NCI-H82 treated with DMSO at 0.1 percent for 48 hours (cell line): ENCODE data around the gene ING2.
"Not testable (repeated sequence)": the region's sequence is repeated elsewhere in the genome, so short reads cannot be mapped to it uniquely, and the experiment has no call there.

Experiments
- DNase-seq: peaks from one replicate; lab custom pipeline; 2025; ENCODE audit not compliant: unreplicated experiment; lab: John Stamatoyannopoulos, UW

The ING2 gene

DNA sequence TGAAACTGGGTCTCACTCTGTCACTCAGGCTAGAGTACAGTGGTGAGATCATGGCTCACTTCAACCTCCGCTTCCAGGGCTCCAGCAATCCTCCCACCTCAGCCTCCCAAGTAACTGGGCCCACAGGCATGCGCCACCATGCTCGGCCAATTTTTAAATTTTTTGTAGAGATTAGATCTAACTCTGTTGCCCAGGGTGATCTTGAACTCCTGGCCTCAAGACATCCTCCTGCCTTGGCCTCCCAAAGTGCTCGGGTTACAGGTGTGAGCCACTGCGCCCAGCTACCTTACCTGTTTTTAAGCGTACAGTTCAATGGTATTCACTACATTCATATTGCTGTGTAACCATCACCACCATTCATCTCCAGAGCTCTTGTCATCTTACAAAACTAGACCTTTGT is 41.5 kb downstream of the ING2 start:
- no peak for DNase-seq

DNA sequence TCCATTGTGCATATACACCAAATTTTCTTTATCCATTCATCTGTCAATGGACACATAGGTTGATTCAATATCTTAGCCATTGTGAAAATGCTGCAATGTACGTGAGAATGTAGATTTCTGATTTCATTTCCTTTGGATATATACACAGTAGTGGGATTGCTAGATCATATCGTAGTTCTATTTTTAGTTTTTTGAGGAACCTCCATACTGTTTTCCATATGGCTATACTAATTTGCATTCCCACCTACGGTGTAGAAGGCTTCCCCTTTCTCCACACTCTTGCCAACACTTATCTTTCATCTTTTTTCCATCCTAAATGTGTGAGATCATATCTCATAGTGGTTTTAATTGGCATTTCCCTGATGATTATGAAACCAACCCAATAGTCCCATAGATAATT is 43.4 kb downstream of the ING2 start:
- no peak for DNase-seq

DNA sequence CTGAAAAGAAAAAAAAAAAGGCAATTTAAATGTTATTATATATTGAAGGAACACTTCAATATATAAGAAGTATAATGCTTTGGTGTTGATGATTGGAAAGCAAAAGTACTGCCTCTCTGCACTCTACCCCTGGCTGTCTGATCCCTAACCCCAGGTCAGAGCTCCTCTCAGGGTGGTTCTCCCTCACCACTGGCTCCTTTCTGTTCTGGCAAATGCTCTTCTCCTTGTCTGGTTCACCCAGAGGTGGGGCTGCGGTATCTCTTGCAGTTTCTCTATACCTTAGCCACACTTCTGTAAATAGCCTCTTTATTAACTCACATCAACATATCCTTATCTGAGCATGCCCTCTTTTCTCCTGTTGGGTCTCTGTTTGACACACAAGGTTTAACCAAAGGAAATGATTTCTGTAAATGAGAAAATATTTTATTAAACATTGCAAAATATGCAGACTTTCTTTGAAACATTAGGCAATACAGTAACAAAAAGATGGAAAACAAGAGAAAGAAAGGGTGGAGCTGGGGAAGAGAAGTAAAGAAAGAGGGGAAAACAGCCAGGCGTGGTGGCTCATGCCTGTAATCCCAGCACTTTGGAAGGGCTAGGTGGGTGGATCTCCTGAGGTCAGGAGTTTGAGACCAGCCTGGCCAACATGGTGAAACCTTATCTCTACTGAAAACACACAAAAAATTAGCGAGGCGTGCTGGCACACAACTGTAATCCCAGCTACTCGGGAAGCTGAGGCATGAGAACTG is 45.7 kb downstream of the ING2 start:
- no peak for DNase-seq

DNA sequence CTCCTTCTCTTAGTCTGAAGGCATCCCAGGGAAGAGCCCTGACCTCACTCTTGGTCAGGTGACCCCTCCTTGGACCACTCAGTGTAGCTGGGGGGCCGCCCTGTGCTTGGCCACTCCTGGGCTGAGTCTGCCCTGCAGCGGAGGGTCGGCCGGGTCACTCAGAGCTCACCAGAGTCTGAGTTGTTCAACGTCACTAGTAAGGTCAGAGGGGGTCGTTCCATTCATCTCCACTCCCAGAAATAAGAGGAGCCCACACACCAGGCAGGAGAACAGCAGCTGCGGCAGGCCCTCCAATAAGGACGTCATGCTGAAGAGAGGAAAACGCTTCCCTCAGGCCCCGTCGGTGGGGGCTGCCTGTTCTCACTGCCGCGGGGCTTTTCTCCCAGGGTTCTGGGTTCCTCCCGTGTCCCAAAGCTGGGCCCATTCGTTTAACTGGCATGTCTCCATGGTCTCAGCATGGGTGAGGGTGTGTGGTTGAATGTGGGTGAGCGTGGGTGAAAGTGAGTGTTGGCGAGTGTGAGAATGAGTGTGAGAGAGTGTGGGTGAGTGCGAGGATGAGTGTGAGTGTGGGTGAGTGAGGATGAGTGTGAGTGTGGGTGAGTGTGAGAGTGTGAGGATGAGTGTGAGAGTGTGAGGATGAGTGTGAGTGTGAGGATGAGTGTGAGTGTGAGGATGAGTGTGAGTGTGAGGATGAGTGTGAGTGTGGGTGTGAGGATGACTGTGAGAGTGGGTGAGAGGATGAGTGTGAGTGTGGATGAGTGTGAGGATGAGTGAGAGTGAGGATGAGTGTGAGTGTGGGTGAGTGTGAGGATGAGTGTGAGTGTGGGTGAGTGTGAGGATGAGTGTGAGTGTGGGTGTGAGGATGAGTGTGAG is 47.7 kb downstream of the ING2 start:
- DNase-seq: no peak

DNA sequence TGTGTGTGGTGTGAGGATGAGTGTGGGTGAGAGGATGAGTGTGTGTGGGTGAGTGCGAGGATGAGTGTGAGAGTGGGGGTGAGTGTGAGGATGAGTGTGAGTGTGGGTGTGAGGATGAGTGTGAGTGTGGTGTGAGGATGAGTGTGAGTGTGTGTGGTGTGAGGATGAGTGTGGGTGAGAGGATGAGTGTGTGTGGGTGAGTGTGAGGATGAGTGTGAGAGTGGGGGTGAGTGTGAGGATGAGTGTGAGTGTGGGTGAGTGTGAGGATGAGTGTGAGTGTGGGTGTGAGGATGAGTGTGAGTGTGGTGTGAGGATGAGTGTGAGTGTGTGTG is 48.3 kb downstream of the ING2 start:
- DNase-seq: not testable (repeated sequence)

DNA sequence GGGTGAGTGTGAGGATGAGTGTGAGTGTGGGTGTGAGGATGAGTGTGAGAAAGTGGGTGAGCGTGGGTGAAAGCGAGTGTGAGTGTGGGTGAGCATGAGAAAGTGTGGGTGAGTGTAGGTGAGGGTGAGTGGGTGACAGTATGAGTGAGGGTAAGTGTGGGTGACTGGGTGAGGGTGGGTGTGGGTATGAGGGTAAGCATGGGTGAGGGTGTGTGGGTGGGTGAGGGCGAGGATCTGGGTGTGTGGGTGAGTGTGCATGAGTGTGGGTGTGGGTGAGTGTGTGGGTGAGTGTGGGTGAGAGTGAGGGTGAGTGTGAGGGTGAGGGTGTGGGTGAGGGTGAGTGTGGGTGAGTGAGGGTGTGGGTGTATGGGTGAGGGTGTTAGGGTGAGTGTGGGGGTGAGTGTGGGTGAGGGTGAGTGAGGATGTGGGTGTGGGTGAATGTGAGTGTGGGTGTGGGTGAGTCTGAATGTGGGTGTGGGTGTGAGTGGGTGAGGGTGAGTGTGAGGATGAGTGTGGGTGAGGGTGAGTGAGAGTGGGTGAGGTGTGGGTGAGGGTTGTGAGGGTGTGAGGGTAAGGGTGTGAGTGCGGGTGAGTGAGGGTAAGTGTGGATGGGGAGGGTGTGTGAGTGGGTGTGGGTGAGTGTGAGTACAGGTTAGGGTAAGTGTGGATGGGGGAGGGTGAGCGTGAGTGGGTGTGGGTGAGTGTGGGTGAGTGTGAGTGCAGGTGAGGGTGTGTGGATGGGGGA is 48.9 kb downstream of the ING2 start:
- no peak for DNase-seq

DNA sequence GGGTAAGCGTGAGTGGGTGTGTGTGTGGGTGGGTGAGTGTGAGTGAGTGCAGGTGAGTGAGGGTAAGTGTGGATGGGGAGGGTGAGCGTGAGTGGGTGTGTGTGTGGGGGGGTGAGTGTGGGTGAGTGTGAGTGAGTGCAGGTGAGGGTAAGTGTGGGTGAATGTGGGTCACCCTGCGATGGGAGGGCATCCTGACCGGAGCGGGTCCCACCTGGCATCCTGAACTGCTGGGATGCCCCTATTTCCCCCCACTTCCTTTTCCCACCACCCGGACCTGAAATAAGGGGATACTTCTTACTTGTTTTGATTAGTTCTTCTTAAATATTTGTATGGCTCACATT is 49.5 kb downstream of the ING2 start:
- DNase-seq: no peak

DNA sequence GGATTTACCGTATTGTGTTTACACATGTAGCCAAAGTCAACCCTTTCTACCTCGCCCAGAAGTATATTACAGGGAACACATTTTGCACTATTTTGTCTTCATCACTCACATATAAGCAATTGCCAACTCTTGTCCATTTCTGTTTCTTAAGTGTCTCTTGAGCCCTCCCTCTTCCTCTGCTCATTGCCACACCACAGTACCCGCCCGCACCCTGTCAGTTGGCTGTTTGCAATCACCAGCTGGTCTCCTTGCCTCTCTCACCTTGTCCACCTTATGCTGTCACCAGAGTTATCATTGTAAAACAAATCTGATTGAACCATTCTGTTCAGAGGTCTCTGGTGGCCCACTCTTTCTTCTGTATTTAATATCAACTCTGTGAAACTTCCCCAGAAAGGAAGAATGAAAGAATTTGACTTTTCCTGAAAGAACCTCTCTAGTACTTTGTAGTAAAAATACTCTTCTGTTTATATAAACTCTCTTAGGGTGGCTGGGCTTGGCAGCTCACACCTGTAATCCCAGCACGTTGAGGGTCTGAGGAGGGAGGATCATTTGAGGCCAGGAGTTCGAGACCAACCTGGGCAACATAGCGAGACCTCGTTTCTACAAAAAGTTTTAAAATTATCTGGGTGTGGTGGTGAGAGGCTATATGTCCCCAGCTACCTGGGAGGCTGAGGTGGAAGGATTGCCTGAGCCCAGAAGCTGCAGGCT is 50.2 kb downstream of the ING2 start:
- no peak for DNase-seq

DNA sequence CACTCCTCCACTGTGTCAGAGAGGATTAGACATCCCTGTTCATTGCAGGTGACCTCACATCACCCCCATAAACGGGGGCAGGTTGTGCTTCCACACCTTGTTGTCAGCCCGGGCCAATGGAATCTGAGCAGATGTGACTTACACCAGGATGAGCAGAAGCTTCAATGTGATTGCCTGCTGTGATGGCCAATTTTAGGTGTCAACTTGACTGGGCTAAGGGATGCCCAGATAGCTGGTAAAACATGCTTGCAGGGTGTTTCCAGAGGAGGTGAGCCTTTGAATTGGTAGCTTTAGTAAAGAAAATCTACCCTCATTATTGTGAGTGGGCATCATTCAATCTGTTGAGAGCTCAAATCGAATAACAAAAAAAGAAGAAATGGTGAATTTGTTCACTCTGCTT is 52.1 kb downstream of the ING2 start:
- DNase-seq: no peak

DNA sequence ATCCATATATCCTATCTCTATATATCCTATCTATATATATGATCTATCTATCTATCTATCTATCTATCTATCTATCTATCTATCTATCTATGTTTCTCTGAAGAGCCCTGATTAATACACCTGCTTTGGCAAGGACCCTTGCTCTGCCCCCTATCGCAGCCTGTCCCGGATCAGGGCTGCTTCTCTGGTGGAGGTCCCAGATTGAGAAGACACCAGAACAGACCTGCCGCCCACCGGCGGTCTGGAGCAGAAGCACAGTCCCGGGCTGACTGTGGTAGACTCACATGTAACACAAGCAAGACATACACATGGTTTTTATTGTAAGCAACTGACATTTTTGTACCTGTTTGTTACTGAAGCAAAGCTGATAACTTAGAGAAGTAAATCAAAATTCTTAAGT is 52.8 kb downstream of the ING2 start:
- no peak for DNase-seq

DNA sequence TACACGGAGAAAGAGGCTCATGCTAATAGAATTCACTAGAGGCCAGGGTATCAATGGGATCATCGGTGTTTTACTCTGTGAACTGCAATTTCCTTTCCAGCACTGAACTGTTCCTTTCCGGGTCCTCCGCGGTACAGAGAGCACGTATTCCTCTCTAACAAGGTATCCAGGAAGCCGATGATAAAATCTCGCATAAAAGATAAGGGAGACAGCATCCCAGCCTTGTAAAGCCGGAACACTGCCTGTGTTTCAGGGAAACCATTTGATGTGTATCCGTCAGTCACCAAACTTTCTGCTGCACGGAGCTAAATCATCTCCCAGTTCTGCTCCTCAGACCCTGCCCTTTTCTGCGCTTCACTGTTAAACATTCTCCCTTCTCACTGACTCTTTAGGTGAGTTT is 54.0 kb downstream of the ING2 start:
- no peak for DNase-seq

DNA sequence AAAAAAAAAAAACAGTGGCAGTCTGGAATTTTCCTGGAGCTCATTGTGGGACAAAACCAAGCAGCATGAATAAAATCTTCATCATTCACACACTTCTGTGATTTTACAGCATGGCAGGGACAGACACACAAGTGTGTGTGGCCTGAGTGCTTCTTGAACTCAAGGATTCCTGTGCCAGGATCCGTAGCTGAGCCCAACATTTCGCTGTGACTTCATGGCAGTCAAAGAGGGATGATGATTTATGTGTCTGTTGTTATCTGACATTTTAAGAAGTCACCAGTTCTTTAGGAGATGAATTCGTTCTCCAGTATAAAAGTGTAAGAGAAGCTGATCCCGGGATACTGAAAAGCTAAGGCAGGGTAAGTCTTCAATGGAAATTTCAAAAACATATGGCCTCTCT is 57.0 kb downstream of the ING2 start:
- no peak for DNase-seq
